T-helper 2 cell treated with Interferon-gamma antibody and Interleukin-4, amounts not matched to agents 5 μg/mL and 100 μg/mL, for 36 hours (primary cell): ENCODE measurements around the gene ESPNL.
"Not testable (repeated sequence)": the region's sequence is repeated elsewhere in the genome, so short reads cannot be mapped to it uniquely, and the experiment has no call there.

Experiments
- DNase-seq: peaks from one replicate; pipeline ENCODE4 v3.0.0; 2021; ENCODE audit warnings: low spot score
- H3K27ac Mint-ChIP-seq: one replicate; pipeline ENCODE4 v1.8.0; 2021; ENCODE audit warnings: mild to moderate bottlenecking, mixed read lengths
- H3K27me3 Mint-ChIP-seq: one replicate; pipeline ENCODE4 v1.8.0; 2021; ENCODE audit warnings: low read depth, mixed read lengths
- H3K36me3 Mint-ChIP-seq: one replicate; pipeline ENCODE4 v1.8.0; 2021; ENCODE audit warnings: low read depth, mixed read lengths
- H3K4me1 Mint-ChIP-seq: one replicate; pipeline ENCODE4 v1.8.0; 2021; ENCODE audit warnings: low read depth, mixed read lengths
- H3K4me3 Mint-ChIP-seq: one replicate; pipeline ENCODE4 v1.8.0; 2022; ENCODE audit warnings: mild to moderate bottlenecking, moderate library complexity, mixed read lengths
- H3K9me3 Mint-ChIP-seq: one replicate; pipeline ENCODE4 v1.8.0; 2021; ENCODE audit warnings: mixed read lengths

Gene ESPNL

DNA sequence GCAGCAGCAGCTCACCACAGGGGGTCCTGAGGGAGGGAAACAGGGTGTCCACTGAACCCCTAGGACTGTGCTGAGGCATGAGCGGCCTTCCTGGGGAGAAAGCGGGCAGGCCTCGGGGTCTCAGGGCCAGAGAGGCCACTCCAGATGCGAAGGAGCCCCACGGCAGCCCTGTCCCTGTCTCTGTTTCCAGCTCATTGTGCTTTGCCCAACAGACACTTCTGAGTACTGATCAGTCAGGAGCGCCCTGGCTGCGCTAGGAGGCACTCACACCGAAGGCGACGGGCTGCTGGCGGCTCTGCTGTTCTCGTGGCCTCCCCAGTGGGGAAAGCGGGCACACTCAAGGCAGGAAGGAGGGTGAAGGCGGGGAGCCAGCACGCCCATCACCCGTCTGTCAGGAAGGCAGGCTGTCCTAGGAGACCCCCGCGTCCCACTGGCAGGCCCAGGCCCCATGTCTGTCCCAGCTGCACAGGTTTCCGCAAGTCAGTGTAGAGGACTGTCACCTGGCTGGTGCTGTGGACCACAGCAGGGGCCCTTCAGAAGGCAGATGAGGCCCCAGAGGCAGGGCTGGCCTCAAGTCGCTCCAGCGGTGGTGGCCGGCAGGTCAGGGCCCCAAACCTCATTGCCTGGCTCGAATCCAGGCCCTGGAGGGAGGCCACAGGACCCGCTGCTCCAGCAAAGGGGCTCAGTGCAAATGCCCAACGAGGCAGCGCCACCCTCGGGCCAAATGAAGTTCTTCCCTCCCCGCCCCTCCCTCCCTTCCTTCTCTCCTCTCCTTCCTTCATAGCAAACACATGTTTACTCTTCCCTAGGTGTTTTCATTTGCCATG, 6.8 kb downstream of the ESPNL start:
- Mint-ChIP-seq H3K9me3 (peaks cover 6% of the 10 kb centered on the region), H3K4me1 (peaks cover 5% of the 10 kb centered on the region), H3K4me3 (no peak overlapping the region), H3K27me3 (no peaks in the 10 kb centered on the region), H3K27ac (no peak overlapping the region), H3K36me3 (no peaks in the 10 kb centered on the region)
- no peak for DNase-seq

DNA sequence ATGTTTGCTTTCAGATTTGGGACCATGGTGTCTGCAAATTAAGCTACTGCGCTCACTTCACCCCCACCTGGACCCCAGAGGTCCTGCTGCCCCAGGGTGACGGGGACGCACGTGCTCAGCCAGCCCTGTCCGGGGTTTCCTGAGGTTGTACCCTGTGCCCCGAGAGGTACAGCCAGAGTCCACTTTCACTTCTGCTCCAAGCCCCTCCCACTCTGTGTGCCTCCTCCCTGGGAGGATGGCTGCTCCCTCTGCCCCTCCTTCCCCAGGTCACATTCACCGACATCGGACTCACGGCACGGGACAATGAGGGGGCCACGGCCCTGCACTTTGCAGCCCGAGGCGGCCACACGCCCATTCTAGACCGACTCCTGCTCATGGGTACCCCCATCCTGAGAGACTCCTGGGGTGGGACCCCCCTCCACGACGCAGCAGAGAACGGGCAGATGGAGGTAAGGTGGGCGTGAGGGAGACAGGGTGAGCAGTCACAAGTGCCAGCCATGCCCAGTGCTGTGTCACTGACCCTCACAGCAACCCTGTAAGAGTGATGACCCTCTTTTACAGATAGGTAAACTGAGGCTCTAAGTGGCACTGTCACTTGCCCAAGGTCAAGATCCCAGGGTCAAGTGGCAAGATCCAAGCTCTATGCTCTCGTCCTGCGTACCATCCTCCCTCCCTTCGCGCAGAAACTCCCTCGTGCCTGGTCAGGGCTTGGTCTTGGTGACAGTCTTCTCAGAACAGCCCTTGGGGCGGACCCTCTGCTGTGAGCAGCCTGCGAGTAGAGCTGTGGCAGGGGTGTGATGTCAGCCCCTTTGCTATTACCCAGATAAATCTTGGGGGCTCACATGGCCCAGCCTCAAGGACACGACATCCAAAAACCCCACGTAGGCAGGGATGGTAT, 7.6 kb downstream of the ESPNL start:
- H3K4me3 Mint-ChIP-seq, result no peak overlapping the region
- H3K4me1 Mint-ChIP-seq, result peaks cover 5% of the 10 kb centered on the region
- no peaks in the 10 kb centered on the region for H3K27me3 Mint-ChIP-seq
- H3K27ac Mint-ChIP-seq, result no peak overlapping the region
- peaks cover 14% of the 10 kb centered on the region for H3K9me3 Mint-ChIP-seq
- no peak for DNase-seq
- no peaks in the 10 kb centered on the region for H3K36me3 Mint-ChIP-seq

DNA sequence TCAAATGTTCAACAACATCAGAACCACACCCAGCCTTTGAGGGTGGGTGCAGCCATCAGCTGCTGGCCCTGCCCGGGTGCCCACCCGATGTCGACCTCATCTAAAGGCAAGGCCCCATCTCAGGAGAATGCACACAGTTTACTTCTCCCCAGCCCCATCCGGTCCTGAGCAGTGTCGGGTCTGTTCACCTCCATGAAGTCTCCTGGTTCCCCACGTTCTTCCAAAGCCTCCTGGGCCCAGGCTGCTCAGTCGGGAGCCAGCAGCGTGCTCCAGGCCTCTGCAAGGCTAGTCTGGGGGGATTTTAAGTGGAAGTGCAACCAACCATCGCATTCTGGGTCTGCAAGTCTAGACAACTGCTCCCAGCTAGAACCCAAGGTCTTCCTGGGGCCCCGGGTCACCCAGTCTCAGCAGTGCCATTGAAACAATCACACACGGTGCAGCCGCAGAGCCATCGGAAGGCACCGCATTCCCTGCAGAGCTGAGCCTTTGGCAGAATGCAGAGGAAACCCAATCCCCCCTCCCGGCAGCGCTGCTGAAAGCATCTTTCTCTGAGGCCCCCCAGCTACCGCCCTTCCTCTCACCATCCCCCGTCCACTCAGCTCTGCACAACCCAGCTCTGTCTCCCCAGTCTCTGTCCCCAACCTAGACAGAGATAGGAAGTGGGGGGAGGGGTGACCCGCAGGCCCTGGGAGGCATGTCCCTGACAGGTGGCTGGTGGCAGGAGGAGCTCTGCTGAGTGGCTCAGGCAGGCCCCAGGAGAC, 8.5 kb downstream of the ESPNL start:
- no peaks in the 10 kb centered on the region for H3K27me3 Mint-ChIP-seq
- no peaks in the 10 kb centered on the region for H3K36me3 Mint-ChIP-seq
- DNase-seq, result no peak
- peaks cover 5% of the 10 kb centered on the region for H3K4me1 Mint-ChIP-seq
- peaks cover 22% of the 10 kb centered on the region for H3K9me3 Mint-ChIP-seq
- H3K4me3 Mint-ChIP-seq, result no peak overlapping the region
- no peak overlapping the region for H3K27ac Mint-ChIP-seq

DNA sequence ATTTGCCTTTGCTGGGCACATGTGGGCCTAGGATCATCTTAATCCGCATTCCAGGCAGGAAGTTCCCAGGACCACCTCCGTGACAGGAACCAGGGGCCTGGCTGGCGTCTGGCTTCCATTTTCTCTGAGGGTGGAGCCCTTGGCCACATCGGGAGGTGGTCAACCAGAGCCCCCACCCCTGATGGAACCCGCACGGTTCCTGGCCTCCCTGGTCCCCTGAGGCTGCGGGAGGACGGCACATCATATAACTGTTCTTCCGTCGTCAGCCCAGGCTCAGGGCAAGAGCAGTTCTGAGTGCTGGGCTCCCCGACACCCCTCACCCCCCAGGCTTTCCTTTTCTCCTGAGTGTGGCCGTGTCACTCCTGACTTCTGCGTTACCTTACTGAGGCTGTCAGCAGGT, 13.5 kb downstream of the ESPNL start:
- Mint-ChIP-seq H3K4me3 (no peak overlapping the region), H3K27me3 (peaks cover 4% of the 10 kb centered on the region), H3K9me3 (peaks cover 22% of the 10 kb centered on the region), H3K27ac (no peak overlapping the region), H3K4me1 (peaks cover 5% of the 10 kb centered on the region), H3K36me3 (no peaks in the 10 kb centered on the region)
- DNase-seq, result no peak

DNA sequence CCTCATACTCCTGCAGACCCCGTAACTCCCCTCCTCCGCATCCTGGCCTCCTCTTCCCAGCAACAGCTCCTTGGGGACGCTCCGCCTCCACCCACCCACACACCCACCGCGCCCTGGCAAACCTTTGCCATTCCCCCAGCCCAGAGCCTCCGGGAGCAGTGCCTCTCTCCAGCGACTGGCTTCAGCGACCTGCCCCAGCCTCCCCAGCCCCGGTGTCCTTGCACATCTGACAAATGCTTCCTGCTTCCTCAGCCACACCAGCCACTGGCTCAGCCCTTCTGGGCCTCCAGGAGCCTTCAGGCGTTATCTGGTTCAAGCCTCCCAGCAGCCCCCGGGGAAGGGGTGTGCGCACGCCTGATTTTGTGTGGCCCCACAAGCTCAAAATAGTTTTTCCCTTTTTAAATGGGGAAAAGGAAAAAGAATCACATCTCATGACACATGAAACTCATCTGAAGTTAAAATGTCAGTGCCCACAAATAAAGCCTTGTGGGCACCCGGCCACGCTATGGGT, 14.2 kb downstream of the ESPNL start:
- H3K4me3 Mint-ChIP-seq, result no peak overlapping the region
- no peak overlapping the region for H3K27ac Mint-ChIP-seq
- no peak for DNase-seq
- no peaks in the 10 kb centered on the region for H3K4me1 Mint-ChIP-seq
- H3K9me3 Mint-ChIP-seq, result peaks cover 22% of the 10 kb centered on the region
- no peaks in the 10 kb centered on the region for H3K36me3 Mint-ChIP-seq
- H3K27me3 Mint-ChIP-seq, result peaks cover 4% of the 10 kb centered on the region

DNA sequence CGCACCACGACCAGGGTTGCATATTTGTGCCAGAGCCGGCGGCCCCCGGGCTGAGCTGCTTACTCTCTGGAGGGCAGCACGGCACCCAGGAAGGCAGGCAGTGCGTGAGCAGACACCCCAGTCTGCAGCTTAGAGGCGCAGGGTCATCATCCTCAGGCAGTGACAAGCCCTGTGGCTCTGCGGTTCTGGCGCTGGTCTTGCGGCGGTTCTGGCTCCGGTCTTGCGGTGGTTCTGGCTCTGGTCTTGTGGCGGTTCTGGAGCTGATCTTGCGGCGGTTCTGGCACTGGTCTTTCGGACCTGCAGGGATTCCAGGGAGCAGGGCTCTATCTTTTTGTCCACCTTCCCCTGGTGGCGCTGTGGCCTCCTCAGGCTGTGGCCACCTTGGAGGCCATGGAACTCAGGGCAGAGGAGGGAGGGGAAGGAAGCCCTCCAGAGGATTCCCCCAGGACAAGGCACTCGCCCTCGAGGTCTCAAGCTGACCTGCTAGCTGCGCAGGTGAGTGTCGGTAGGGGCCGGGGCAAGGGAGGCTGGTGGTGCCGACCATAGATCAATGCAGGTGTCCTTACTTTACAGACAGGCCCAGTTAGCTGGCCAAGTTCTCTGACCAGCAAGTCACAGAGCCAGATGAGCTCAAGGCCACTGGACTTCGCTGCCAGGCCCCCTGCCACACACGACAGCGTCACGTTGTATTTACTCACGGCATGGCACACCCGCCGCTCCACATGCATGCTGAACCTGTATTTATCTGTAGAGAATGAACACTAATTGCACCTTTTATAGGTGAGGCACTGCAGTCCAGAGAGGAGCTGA, 14.9 kb downstream of the ESPNL start:
- no peak for DNase-seq
- Mint-ChIP-seq H3K27me3 (peaks cover 4% of the 10 kb centered on the region), H3K27ac (no peak overlapping the region), H3K9me3 (peaks cover 22% of the 10 kb centered on the region), H3K36me3 (no peaks in the 10 kb centered on the region), H3K4me1 (no peaks in the 10 kb centered on the region), H3K4me3 (no peak overlapping the region)

DNA sequence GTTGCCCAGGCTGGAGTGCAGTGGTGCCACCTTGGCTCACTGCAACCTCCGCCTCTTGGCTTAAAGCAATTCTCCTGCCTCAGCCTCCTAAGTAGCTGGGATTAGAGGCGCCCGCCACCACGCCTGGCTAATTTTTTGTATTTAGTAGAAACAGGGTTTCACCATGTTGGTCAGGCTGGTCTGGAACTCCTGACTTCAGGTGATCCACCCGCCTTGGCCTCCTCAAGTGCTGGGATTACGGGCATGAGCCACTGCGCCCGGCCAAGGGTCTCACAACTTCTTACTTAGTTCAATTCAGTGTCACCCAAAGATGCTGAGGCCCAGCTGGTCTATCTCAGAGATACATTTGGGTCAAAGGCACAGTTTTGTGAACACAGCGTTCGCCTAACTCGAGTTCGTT, 15.6 kb downstream of the ESPNL start:
- not testable (repeated sequence) for H3K4me3 Mint-ChIP-seq, DNase-seq, H3K27me3 Mint-ChIP-seq, H3K36me3 Mint-ChIP-seq, H3K27ac Mint-ChIP-seq, H3K4me1 Mint-ChIP-seq
- peaks cover 22% of the 10 kb centered on the region for H3K9me3 Mint-ChIP-seq

DNA sequence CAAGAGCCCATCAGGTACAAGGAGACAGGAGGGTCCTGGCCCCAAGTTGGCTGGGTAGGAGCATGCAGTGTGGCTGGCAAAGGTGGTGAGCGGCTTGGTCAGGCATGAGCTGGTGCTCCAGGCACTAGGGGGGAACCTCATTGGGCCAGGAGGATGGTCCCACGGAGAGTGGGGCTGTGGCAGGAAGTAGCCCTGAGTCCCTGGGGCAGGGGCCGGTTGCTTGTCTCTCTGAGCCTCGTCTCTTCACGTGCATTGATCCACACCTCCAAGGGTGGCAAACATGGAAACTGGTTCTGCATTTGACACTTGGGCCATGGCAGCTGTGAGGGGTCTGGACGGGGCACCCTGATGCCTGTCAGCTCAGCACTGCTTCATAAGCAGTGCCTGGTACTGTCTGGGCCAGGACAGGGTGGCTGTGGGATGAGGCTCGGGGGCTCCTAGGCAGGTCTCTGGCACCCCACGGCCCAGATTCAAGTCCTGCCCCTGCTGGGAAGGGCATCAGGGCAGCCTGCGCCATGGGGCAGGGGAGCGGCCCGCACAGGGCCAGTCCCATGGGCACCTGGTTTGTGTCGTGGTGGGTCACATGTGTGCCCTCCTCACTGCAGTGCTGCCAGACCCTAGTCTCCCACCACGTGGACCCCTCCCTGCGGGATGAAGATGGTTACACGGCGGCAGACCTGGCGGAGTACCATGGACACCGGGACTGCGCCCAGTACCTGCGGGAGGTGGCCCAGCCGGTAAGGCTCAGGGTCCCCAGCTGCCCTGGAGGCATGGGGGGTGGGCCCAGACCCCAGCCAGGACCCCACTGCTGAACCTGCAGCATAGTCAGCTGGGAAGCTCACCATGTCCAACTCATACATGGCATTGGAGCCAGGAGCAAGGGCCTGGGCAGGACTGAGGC, 16.4 kb downstream of the ESPNL start:
- no peaks in the 10 kb centered on the region for H3K36me3 Mint-ChIP-seq
- no peaks in the 10 kb centered on the region for H3K4me1 Mint-ChIP-seq
- no peak overlapping the region for H3K4me3 Mint-ChIP-seq
- peaks cover 4% of the 10 kb centered on the region for H3K27me3 Mint-ChIP-seq
- peaks cover 18% of the 10 kb centered on the region for H3K9me3 Mint-ChIP-seq
- no peak overlapping the region for H3K27ac Mint-ChIP-seq
- DNase-seq, result no peak

DNA sequence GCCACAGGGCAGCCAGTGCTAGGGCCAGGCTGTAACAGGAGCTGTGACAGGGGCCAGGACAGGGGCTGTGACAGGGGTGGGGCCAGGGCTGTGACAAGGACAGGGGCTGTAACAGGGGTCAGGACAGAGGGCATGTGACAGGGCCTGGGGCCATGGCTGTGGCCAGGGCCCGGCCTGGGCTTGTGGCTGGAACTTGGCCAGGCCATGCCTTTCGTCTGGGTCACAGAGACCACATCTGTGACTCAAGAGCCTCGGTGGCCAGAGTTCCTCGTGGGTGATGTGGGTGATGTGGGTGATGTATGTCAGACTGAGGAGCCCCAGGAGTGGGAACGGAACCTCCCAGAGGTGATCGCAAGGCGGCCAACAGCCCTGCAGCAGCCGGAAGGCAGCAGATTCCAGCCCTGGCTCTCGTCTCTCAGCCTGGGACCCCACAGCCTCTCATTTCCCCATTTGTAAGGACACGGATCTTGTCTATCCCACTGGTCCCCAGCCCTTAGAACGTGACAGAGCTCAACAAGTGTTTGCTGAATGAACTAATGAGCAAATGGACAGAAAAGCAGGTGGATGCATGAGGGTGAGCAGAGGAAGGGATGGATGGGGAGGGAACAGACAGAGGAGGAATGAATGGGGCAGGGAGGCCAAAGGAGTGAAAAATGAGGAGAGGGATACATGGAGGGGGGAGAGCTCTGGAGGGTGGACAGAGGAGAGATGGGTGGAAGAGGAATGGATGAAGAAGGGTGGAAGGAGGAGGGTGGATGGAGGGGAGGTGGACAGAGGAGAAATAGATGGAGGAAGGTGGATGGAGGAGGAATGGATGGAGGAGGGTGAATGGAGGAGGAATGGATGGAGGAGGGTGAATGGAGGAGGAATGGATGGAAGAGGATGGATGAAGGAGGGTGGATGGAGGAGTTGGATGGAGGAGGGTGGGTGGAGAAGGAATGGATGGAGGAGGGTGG, 17.3 kb downstream of the ESPNL start:
- Mint-ChIP-seq H3K27ac (no peak overlapping the region), H3K4me1 (no peaks in the 10 kb centered on the region)
- no peak for DNase-seq

DNA sequence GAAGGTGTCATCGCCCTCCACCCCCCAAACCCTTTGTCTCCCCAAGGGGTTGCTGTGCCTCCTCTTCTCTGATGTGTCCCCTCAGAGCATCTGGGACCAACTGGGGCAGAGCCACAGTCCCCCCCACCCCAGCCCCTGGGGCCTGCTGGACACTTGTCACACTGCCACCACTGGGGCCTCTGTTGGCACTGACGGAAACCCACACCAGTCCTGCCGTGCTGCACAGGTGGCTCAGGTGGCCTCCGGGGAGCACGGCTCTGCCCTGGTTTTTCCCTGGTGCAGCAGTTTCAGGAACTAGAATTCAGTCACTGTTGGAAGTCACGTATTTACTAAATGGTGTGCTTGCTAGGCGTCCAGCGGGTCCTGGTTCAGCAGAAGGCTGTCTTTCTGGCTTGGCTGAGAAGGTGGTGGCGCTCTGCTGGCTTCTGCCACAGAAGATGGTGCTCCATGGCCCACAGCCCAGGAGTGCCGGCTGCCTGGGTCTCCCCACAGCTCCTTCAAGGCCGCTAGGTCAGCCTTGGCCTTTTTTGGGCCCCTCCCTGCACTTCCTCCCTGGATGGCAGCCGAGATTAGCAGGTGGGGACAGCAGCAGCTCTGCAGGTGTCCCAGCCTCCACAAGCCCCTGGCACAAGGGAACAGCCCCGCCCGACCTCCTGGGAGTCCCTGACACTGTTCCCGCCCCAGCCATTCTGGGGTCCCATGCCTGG, 19.8 kb downstream of the ESPNL start:
- H3K27me3 Mint-ChIP-seq, result peaks cover 4% of the 10 kb centered on the region
- no peaks in the 10 kb centered on the region for H3K36me3 Mint-ChIP-seq
- no peaks in the 10 kb centered on the region for H3K4me1 Mint-ChIP-seq
- H3K4me3 Mint-ChIP-seq, result no peak overlapping the region
- no peak overlapping the region for H3K27ac Mint-ChIP-seq
- H3K9me3 Mint-ChIP-seq, result no peaks in the 10 kb centered on the region
- no peak for DNase-seq

More for the DNA sequence above, 17.3 kb downstream of the ESPNL start:
- Mint-ChIP-seq H3K9me3 (peaks cover 11% of the 10 kb centered on the region), H3K36me3 (no peaks in the 10 kb centered on the region), H3K27me3 (peaks cover 4% of the 10 kb centered on the region), H3K4me3 (no peak overlapping the region)
